HG03457 (cell line): ENCODE data around the gene SMIM33.
"Not testable (repeated sequence)": the region's sequence is repeated elsewhere in the genome, so short reads cannot be mapped to it uniquely, and the experiment has no call there.

ENCODE experiments used
- ATAC-seq: cut with Tn5 transposase; IDR thresholded peaks from one replicate; pipeline ENCODE4 v1.9.1; 2021; ENCODE audit warnings: moderate number of reproducible peaks; ENCODE audit not compliant: unreplicated experiment

SMIM33 gene

DNA sequence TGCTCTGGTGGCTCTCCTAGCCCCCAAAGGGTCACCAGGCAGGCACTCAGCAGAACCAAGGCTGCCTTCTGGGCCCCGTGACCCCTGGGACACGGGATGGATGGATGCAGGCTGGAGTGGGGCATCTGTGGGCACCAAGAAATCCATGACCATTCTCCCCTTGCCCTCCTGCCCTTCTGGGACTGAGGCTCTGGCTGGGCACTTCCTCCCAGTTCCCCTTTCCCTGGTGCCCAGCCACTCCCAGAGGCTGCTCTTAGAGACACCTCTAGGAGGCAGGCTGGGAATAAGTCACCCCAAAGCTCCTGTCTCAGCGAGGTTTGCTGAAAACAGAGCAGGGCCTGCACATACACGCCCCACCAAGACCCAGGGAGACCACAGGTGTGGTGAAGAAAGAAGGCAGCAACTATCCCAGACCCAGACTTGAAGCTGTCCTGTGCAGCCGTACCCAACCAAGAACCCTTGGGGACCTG, 10.8 kb downstream of the SMIM33 start:
- no peak for ATAC-seq

GRCh38 chr5:139482050-139482889, 11.5 kb downstream of the SMIM33 start, which contains the start of gene STING1:
STING1 (minus strand) TSS chr5:139482758; CDS start chr5:139481704, 1,054 bp downstream.
- no peak for ATAC-seq

DNA sequence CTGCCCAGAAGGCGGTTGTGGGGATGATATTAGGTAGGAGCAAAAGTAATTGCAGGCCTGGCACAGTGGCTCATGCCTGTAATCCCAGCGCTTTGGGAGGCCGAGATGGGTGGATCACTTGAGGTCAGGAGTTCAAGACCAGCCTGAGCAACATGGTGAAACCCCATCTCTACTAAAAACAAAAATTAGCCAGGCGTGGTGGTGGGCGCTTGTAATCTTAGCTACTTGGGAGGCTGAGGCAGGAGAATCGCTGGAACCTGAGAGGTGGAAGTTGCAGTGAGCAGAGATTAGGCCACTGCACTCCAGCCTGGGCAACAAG, 12.0 kb downstream of the SMIM33 start:
- ATAC-seq, result not testable (repeated sequence)

DNA sequence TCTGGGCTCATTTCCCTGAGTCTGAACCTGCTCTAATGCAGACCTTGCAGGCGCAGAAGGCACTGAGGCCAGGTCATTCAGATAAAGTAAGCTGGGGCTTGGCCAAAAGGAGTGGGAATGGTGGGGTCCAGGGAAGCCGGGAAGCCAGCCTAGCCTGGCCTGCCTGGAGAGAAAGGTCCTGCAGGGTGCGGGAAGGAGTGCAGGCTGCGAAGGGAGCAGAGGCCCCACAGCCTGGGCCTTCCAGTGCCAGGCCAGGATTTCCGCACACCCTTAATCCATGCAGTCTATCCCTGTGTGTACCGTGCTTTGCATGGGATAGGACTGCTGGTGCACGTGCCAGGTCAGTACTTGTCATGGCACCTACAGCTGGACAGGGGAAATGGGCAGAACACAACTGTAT, 15.4 kb downstream of the SMIM33 start:
- ATAC-seq, result no peak

DNA sequence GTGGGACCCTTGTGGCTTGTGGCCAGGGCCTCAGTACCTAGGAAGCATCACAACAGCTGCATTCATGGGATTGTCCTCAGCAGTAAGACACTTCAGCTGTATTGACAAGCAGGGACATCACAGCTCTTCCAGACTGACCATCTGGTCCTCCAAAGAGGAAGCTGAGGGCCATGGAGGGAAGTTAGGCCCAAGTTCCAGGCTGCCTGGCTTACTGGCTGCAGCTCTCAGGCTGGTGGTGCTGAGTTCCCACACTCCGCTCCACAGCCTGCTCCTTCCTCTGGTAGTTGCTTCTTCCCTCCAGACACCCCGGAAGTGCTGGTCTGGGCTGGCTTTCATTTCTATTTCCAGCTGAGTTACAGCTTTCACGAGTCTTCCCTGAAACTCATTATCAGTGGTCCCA, 17.5 kb downstream of the SMIM33 start:
- ATAC-seq, result no peak

- no peak for ATAC-seq
These were observed 21.9 kb downstream of the SMIM33 start for GRCh38 chr5:139492700-139493192.

DNA sequence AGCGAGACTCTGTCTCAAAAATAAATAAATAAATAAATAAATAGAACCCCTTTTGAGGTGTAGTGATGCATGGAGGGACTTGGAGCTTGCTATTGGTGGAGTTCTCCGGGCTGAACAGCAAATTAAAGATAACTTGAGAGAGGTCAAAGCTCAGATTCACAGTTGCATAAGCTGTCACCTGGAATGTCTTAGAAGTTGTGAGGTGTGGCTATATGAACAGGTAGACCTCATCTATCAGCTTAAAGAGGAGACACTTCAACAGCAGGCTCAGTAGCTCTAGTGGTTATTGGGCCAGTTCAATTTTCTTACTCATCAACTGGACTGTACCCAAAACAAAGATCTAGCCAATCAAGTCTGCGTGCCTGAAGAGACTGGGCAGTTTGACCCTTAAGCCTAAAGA, 23.5 kb downstream of the SMIM33 start:
- ATAC-seq, result no peak

DNA sequence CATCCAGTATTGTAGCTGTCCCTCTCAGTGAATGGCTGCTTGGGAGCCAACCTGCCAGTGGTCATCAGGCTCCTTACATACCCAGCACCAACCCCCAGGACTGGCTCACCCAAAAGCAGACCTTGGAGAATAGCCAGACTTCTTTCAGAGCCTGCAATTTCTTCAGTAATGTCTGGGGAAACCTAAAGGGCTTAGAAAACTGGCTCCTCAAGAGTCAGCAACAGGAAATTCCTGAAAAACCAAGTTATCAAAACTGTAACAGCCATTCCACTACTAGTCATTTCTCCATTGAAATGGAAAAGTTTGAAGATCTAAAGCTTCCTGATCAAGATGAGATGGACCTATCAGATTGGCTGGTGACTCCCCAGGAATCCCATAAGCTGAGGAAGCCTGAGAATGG, 24.0 kb downstream of the SMIM33 start:
- no peak for ATAC-seq

DNA sequence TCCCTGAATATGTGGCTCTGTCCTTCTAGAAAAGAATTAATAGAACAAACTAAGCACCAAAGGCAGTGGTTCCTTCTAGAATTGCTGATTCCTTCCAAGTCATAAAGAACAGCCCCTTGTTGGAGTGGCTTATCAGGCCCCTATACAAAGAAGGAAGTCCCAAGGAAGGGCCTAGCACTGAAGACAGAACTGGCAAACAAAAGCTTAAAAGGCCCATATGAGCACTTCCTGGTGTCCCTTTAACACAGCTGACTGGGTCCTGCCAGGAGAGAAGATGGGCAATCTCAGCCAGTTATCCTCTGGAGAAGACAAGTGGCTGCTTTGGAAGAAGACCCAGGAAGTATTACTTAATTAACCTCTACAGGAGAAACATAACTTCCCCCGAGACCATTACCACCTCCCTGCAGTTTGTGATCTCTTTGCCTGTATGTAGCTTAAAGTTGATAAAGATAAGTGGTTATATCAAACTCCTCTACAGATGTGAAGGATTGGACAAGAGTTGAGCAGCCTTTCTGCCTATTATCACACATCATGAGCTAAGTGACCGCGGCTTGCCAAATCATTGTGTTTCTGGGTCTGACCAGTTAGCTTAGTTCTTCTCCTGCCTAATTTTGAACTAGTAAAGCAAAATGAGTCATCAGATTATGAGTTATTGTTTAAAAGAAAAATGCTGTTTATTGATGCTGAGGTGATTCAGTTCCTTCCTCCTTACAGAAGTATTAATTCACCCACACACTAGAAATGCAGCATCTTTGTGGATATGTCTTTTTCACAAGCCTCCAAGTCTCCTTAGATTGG, 25.0 kb downstream of the SMIM33 start:
- ATAC-seq, result no peak

DNA sequence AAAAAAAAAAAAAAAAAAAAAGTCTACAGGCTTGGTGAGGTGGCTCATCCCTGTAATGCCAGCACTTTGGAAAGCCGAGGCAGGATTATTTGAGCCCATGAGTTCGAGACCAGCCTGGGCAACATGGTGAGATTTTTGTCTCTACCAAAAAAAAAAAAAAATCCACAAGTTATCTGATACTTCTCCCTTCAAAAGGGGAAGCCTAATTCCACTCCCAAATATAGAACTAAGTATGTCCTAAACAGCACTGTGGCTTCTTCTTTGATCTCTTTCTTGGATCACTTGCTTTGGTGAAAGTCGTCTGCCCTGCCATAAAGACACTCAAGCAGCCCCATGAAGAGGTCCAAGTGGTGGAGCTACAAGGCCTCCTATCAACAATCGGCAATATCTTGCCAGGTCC, 30.6 kb downstream of the SMIM33 start:
- ATAC-seq, result no peak

DNA sequence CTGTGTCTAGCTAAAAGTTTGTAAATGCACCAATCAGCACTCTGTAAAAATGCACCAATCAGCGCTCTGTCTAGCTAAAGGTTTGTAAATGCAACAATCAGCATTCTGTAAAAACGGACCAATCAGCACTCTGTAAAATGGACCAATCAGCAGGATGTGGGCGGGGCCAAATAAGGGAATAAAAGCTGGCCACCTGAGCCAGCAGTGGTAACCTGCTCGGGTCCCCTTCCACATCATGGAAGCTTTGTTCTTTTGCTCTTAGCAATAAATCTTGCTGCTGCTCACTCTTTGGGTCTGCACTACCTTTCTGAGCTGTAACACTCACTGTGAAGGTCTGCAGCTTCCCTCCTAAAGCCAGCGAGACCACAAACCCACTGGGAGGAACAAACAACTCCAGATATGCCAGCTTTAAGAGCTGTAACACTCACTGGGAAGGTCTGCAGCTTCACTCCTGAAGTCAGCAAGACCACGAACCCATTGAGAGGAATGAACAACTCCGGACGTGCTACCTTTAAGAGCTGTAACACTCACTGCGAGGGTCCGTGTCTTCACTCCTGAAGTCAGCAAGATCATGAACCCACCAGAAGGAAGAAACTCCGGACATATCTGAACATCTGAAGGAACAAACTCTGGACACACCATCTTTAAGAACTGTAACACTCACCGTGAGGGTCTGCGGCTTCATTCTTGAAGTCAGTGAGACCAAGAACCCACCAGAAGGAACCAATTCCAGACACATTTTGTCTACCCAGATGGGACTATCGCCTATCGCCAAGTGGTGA, 32.4 kb downstream of the SMIM33 start:
- ATAC-seq, result not testable (repeated sequence)

GRCh38 chr5:139503879-139504278, 33.1 kb downstream of the SMIM33 start:
- not testable (repeated sequence) for ATAC-seq

DNA sequence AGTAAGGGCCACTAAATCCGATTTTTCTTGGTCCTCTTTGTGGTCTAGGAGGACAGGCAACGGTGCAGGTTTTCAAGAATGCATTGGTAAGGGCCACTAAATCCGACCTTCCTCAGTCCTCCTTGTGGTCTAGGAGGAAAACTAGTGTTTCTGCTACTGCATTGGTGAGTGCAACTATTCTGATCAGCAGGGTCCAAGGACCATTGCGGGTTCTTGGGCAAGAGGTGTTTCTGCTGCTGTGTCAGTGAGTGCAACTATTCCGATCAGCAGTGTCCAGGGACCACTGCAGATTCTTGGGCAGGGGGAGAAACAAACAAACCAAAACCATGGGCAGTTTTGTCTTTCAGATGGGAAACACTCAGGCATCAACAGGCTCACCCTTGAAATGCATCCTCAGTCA, 33.9 kb downstream of the SMIM33 start:
- not testable (repeated sequence) for ATAC-seq

GRCh38 chr5:139512786-139513390, 42.1 kb downstream of the SMIM33 start:
- no peak for ATAC-seq

GRCh38 chr5:139513434-139513833, 42.6 kb downstream of the SMIM33 start:
- ATAC-seq, result peak; percentile 56

- no peak for ATAC-seq
These were observed 43.2 kb downstream of the SMIM33 start for GRCh38 chr5:139513852-139514485.

- no peak for ATAC-seq
These were observed 43.7 kb downstream of the SMIM33 start for GRCh38 chr5:139514486-139514856.

DNA sequence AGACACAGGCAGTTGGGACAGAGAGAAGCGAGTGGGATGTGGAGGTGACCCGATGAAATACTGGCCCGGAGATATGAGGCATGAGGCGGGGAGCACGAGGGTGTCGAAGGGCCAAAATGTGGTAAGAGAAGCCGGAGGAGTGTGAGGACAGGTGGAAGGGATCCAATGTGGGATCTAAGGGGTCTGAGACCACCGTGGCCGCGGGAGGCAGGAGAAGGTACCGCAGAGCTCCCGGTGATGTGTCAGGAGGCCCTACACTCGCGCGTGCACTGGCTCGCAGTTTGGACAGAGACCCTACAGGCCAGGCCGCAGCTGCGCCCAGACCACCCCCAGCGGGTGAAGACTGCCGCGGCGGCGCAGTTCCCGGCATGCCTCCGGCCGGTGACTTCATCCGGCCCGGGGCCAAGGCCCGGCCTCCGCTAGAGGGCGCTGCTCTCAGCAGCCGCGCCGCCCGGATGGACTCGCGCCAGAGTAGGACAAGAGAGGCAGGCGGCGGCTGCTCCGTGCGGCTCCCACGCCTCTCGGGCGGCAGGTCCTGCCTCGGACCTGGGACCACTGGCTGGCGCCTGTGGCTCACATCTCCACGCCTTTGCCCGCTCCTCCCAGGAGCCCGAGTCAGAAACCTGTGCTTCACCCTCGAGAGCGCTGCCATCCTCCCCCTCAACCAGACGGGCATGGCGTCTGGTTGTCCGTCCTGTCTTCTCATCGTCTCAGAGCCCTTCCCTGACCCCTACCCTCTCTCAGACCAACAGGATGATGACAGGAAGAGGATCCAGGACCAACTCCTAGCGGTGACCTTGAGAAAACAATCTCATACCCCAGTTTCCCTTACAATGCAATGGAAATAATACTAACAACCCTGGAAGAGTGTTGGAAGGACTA, 47.1 kb downstream of the SMIM33 start:
- peak; percentile 71 for ATAC-seq
